Measurements from ENCODE around the gene SH3BP4.

Gene SH3BP4

GRCh38 chr2:234920836-234921235 lies 31.0 kb upstream of the SH3BP4 start:
- no peak for TF ChIP-seq CTCF (IDR thresholded peaks at IDR 0.05)
- H3K27ac ChIP-seq = no peak overlapping the region
- no peak overlapping the region for H3K4me3 ChIP-seq
- DNase-seq (ENCODE audit: low spot score) = no peak

GRCh38 chr2:234929002-234929401 lies 22.8 kb upstream of the SH3BP4 start:
- no peak for TF ChIP-seq CTCF (IDR thresholded peaks at IDR 0.05)
- H3K27ac ChIP-seq = no peak overlapping the region
- no peak overlapping the region for H3K4me3 ChIP-seq
- DNase-seq (ENCODE audit: low spot score) = no peak

- no peak for TF ChIP-seq CTCF (IDR thresholded peaks at IDR 0.05)
- no peak overlapping the region for H3K4me3 ChIP-seq
- no peak for DNase-seq (ENCODE audit: low spot score)
- no peak overlapping the region for H3K27ac ChIP-seq
These were observed 21.4 kb upstream of the SH3BP4 start for GRCh38 chr2:234930397-234930796.

- no peak for TF ChIP-seq CTCF (IDR thresholded peaks at IDR 0.05)
- DNase-seq (ENCODE audit: low spot score) = no peak
- Histone ChIP-seq H3K27ac (no peak overlapping the region), H3K4me3 (no peak overlapping the region)
These were observed 20.4 kb upstream of the SH3BP4 start for GRCh38 chr2:234931371-234931770.

- DNase-seq (ENCODE audit: low spot score) = no peak
- Histone ChIP-seq H3K27ac (no peak overlapping the region), H3K4me3 (no peak overlapping the region)
- no peak for TF ChIP-seq CTCF (IDR thresholded peaks at IDR 0.05)
These were observed 19.1 kb upstream of the SH3BP4 start for GRCh38 chr2:234932591-234933168.

- H3K4me3 ChIP-seq = no peak overlapping the region
- no peak for DNase-seq (ENCODE audit: low spot score)
- H3K27ac ChIP-seq = no peak overlapping the region
- no peak for TF ChIP-seq CTCF (IDR thresholded peaks at IDR 0.05)
These were observed 16.5 kb upstream of the SH3BP4 start for GRCh38 chr2:234935311-234935710.

- TF ChIP-seq CTCF (IDR thresholded peaks at IDR 0.05) = no peak
- no peak for DNase-seq (ENCODE audit: low spot score)
- Histone ChIP-seq H3K4me3 (no peak overlapping the region), H3K27ac (no peak overlapping the region)
These were observed 12.2 kb upstream of the SH3BP4 start for GRCh38 chr2:234939576-234939975.

Measured in coronary artery (tissue), 2 donors.